ENCODE measurements around the gene SLC25A12. TPM values are rescaled to one million over a fixed set of nuclear protein-coding genes. Genes with fewer than 3 reads are reported as not detected.

Gene SLC25A12
- total and polyA plus RNA-seq, 2 of the 13 experiments (the other 11 are each of a cell fraction or from before 2014, with no cell fraction given): 8.1 to 15.9 TPM

DNA sequence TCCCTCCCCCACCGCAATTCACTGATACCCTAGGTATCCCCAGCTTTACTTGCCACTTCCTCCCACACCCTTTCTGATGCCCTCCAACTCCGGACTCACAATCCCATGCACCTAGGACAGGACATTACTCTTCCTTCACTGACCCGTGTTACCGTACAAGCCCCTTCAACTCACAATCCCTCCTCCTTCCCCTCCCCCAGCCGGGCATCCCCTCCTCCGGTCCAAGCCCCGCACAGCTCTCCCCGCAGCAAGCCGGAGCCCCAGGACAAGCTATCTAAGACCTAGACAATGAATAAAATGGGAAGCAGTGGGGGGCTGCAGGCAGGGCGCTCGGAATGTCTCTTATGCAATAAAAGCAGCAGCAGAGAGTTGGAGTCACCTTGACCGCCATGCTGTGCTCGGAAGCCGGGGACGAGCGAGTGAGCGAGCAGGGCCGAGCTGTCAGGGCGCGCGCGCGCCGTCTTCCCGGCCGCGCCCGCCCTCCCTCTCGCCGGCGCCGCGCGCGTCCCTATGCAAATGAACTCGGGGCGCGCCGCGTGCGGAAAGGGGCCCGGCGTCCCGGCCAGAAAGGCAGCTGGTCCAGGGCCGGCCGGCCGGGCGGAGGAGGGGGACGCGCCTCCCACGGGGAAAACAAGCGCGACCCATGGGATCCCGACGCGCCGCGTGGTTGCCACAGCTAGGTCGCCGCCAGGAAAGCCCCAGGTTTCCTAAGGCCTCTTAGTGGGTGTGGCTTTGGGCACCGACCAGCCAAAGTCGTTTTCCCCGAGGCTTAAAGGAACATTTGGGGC lies at the start of gene SLC25A12 (continued):
- TF ChIP-seq ZNF430 (CRISPR knock-in tag; IDR thresholded peaks at IDR 0.05): peak; percentile 37; the same call in 1 of the 2 replicates
- TF ChIP-seq HNRNPK (IDR thresholded peaks at IDR 0.05; ENCODE audit: low read depth, low read length, poor library complexity, severe bottlenecking): peak; percentile 75
- no peak for TF ChIP-seq SP1 (IDR thresholded peaks at IDR 0.05)
- TF ChIP-seq SP1 (CRISPR knock-in tag; IDR thresholded peaks at IDR 0.05): no peak; the same call in 1 of the 2 replicates
- TF ChIP-seq ZNF839 (CRISPR knock-in tag; IDR thresholded peaks at IDR 0.05; ENCODE audit: borderline replicate concordance): no peak
- no peak for TF ChIP-seq POGZ (CRISPR knock-in tag; IDR thresholded peaks at IDR 0.05)
- TF ChIP-seq, protein P1, sequence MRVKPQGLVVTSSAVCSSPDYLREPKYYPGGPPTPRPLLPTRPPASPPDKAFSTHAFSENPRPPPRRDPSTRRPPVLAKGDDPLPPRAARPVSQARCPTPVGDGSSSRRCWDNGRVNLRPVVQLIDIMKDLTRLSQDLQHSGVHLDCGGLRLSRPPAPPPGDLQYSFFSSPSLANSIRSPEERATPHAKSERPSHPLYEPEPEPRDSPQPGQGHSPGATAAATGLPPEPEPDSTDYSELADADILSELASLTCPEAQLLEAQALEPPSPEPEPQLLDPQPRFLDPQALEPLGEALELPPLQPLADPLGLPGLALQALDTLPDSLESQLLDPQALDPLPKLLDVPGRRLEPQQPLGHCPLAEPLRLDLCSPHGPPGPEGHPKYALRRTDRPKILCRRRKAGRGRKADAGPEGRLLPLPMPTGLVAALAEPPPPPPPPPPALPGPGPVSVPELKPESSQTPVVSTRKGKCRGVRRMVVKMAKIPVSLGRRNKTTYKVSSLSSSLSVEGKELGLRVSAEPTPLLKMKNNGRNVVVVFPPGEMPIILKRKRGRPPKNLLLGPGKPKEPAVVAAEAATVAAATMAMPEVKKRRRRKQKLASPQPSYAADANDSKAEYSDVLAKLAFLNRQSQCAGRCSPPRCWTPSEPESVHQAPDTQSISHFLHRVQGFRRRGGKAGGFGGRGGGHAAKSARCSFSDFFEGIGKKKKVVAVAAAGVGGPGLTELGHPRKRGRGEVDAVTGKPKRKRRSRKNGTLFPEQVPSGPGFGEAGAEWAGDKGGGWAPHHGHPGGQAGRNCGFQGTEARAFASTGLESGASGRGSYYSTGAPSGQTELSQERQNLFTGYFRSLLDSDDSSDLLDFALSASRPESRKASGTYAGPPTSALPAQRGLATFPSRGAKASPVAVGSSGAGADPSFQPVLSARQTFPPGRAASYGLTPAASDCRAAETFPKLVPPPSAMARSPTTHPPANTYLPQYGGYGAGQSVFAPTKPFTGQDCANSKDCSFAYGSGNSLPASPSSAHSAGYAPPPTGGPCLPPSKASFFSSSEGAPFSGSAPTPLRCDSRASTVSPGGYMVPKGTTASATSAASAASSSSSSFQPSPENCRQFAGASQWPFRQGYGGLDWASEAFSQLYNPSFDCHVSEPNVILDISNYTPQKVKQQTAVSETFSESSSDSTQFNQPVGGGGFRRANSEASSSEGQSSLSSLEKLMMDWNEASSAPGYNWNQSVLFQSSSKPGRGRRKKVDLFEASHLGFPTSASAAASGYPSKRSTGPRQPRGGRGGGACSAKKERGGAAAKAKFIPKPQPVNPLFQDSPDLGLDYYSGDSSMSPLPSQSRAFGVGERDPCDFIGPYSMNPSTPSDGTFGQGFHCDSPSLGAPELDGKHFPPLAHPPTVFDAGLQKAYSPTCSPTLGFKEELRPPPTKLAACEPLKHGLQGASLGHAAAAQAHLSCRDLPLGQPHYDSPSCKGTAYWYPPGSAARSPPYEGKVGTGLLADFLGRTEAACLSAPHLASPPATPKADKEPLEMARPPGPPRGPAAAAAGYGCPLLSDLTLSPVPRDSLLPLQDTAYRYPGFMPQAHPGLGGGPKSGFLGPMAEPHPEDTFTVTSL (CRISPR knock-in tag; IDR thresholded peaks at IDR 0.05; ENCODE audit: borderline replicate concordance): no peak
- TF ChIP-seq POLR2A (IDR thresholded peaks at IDR 0.05; ENCODE audit: insufficient read depth in 1 of 2, low read depth in 2 of 2, low read length in 2 of 2): peak; percentile 59 to 66; a peak in 3 of 4 replicates
- TF ChIP-seq ZFP62 (CRISPR knock-in tag; IDR thresholded peaks at IDR 0.05): no peak
- TF ChIP-seq, protein P2, sequence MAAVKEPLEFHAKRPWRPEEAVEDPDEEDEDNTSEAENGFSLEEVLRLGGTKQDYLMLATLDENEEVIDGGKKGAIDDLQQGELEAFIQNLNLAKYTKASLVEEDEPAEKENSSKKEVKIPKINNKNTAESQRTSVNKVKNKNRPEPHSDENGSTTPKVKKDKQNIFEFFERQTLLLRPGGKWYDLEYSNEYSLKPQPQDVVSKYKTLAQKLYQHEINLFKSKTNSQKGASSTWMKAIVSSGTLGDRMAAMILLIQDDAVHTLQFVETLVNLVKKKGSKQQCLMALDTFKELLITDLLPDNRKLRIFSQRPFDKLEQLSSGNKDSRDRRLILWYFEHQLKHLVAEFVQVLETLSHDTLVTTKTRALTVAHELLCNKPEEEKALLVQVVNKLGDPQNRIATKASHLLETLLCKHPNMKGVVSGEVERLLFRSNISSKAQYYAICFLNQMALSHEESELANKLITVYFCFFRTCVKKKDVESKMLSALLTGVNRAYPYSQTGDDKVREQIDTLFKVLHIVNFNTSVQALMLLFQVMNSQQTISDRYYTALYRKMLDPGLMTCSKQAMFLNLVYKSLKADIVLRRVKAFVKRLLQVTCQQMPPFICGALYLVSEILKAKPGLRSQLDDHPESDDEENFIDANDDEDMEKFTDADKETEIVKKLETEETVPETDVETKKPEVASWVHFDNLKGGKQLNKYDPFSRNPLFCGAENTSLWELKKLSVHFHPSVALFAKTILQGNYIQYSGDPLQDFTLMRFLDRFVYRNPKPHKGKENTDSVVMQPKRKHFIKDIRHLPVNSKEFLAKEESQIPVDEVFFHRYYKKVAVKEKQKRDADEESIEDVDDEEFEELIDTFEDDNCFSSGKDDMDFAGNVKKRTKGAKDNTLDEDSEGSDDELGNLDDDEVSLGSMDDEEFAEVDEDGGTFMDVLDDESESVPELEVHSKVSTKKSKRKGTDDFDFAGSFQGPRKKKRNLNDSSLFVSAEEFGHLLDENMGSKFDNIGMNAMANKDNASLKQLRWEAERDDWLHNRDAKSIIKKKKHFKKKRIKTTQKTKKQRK (IDR thresholded peaks at IDR 0.05; ENCODE audit: low read length): no peak
- TF ChIP-seq SAP130 (CRISPR knock-in tag; IDR thresholded peaks at IDR 0.05; ENCODE audit: low read depth): peak; percentile 87
- 0 out of 2 replicates have a peak, but pooled peaks have one; percentile 37 for TF ChIP-seq ARNTL (CRISPR knock-in tag; IDR thresholded peaks at IDR 0.05)
- peak; percentile 25; the same call in 1 of the 2 replicates for TF ChIP-seq ZBTB42 (CRISPR knock-in tag; IDR thresholded peaks at IDR 0.05)
- no peak for TF ChIP-seq HMGA1 (CRISPR knock-in tag; conservative IDR thresholded peaks at IDR 0.05)
- TF ChIP-seq, protein P3, sequence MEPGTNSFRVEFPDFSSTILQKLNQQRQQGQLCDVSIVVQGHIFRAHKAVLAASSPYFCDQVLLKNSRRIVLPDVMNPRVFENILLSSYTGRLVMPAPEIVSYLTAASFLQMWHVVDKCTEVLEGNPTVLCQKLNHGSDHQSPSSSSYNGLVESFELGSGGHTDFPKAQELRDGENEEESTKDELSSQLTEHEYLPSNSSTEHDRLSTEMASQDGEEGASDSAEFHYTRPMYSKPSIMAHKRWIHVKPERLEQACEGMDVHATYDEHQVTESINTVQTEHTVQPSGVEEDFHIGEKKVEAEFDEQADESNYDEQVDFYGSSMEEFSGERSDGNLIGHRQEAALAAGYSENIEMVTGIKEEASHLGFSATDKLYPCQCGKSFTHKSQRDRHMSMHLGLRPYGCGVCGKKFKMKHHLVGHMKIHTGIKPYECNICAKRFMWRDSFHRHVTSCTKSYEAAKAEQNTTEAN (CRISPR knock-in tag; conservative IDR thresholded peaks at IDR 0.05): no peak; the same call in 1 of the 2 replicates
- peak; percentile 57 for TF ChIP-seq CEBPB (IDR thresholded peaks at IDR 0.05; ENCODE audit: borderline replicate concordance, low read depth, low read length)
- peak; percentile 62 for TF ChIP-seq RBM39 (IDR thresholded peaks at IDR 0.05; ENCODE audit: low read depth, low read length, poor library complexity, severe bottlenecking)
- peak; percentile 53 for TF ChIP-seq AGO1 (IDR thresholded peaks at IDR 0.05; ENCODE audit: low read depth, low read length, poor library complexity, severe bottlenecking)
